Progenitor cell of endocrine pancreas (in vitro differentiated cells): Measurements from ENCODE around the gene TAS1R2. TPM values are rescaled to one million over a fixed set of nuclear protein-coding genes. Genes with fewer than 3 reads are reported as not detected.

ENCODE experiments used
- DNase-seq: peaks from one replicate; pipeline ENCODE4 v3.0.0; 2021; ENCODE audit warnings: low spot score; ENCODE audit not compliant: unreplicated experiment
- H3K27ac Mint-ChIP-seq: 2 replicates; pipeline ENCODE4 v1.8.0; 2021; ENCODE audit warnings: mild to moderate bottlenecking, moderate library complexity, mixed read lengths
- H3K27me3 Mint-ChIP-seq: 2 replicates; pipeline ENCODE4 v1.8.0; 2021; ENCODE audit warnings: mixed read lengths
- H3K36me3 Mint-ChIP-seq: 2 replicates; pipeline ENCODE4 v1.8.0; 2022; ENCODE audit warnings: mixed read lengths; ENCODE audit not compliant: insufficient read depth
- H3K4me1 Mint-ChIP-seq: 2 replicates; pipeline ENCODE4 v1.8.0; 2021; ENCODE audit warnings: low read depth, mixed read lengths
- H3K4me3 Mint-ChIP-seq: 2 replicates; pipeline ENCODE4 v1.8.0; 2021; ENCODE audit warnings: low read depth, mild to moderate bottlenecking, moderate library complexity, mixed read lengths
- H3K9me3 Mint-ChIP-seq: 2 replicates; pipeline ENCODE4 v1.8.0; 2021; ENCODE audit warnings: low read depth, mixed read lengths
- total RNA-seq: library from RNA; stranded (reverse); gene quantifications from 2 replicates; pipeline ENCODE4 v1.2.1, GENCODE V29; 2021
- TF ChIP-seq, protein P1 (sequence below): fragments of 200-600 bp; sonication (generic); IDR thresholded peaks from one replicate; pipeline ENCODE4 v1.5.0; 2021; ENCODE audit warnings: antibody characterized with exemption, mild to moderate bottlenecking; ENCODE audit not compliant: unreplicated experiment

TAS1R2 gene
- total RNA-seq, 1 donor from 2014 or later: not detected

- DNase-seq: no peak
- no peak overlapping the region for H3K27ac Mint-ChIP-seq
- peaks cover 9% of the 10 kb centered on the region for H3K36me3 Mint-ChIP-seq
- TF ChIP-seq, protein P1, sequence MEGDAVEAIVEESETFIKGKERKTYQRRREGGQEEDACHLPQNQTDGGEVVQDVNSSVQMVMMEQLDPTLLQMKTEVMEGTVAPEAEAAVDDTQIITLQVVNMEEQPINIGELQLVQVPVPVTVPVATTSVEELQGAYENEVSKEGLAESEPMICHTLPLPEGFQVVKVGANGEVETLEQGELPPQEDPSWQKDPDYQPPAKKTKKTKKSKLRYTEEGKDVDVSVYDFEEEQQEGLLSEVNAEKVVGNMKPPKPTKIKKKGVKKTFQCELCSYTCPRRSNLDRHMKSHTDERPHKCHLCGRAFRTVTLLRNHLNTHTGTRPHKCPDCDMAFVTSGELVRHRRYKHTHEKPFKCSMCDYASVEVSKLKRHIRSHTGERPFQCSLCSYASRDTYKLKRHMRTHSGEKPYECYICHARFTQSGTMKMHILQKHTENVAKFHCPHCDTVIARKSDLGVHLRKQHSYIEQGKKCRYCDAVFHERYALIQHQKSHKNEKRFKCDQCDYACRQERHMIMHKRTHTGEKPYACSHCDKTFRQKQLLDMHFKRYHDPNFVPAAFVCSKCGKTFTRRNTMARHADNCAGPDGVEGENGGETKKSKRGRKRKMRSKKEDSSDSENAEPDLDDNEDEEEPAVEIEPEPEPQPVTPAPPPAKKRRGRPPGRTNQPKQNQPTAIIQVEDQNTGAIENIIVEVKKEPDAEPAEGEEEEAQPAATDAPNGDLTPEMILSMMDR: no peak
- H3K9me3 Mint-ChIP-seq: no peaks in the 10 kb centered on the region
- H3K4me3 Mint-ChIP-seq: no peak overlapping the region
- no peaks in the 10 kb centered on the region for H3K4me1 Mint-ChIP-seq
- H3K27me3 Mint-ChIP-seq: no peaks in the 10 kb centered on the region
Measured at GRCh38 chr1:18881164-18881563, 21.7 kb upstream of the TAS1R2 start.

DNA sequence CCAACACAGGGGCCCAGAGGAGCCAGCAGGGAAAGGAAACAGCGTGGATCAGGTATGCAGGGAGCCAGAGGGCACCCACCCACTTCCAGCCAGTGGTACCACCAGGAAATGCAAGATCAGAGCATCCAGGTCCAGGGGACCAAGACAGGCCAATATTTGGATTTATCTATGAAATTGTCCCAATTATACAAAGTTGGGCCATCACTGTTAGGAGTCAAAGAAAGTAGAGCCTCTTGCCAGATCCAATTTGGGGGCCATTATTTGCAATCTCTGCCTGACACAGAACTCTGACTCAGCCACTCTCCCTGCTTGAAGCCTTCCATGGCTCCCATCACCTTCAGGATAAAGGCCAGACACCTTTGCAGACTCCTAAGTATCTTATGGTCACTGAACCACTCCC is 21.1 kb upstream of the TAS1R2 start:
- Mint-ChIP-seq H3K36me3 (peaks cover 9% of the 10 kb centered on the region), H3K4me1 (no peaks in the 10 kb centered on the region), H3K9me3 (no peaks in the 10 kb centered on the region), H3K4me3 (no peak overlapping the region), H3K27ac (no peak overlapping the region), H3K27me3 (no peaks in the 10 kb centered on the region)
- DNase-seq: no peak
- TF ChIP-seq, protein P1: no peak

DNA sequence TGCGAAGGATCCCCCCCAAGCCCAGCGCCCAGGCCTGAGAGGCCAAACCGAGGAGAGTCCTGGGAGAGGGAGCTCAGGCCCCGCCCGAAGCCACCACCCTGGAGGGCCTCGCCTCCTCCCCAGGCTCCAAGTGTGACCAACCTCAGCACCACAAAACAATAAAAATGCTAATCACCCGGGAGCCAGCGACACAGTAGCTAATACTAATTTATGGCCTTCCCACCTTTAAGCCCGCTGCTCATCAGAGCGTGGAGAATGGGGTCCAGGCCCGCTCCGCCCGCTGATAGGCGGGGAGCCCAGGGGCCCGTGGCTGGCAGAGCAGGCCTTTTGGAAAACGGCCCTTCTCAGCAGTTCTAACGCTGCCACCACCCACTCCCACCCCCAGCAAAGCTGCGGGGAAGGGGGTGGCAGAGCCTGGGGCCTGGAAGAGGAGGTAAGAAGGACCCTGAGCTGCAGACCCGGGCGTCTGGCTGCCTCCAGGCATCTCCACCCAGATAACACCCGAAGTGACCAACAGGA is 20.4 kb upstream of the TAS1R2 start:
- TF ChIP-seq, protein P1: no peak
- Mint-ChIP-seq H3K9me3 (no peaks in the 10 kb centered on the region), H3K4me3 (no peak overlapping the region), H3K36me3 (peaks cover 9% of the 10 kb centered on the region), H3K27ac (no peak overlapping the region), H3K4me1 (no peaks in the 10 kb centered on the region), H3K27me3 (no peaks in the 10 kb centered on the region)
- no peak for DNase-seq

GRCh38 chr1:18879215-18879790 is 19.8 kb upstream of the TAS1R2 start:
- no peak for DNase-seq
- peaks cover 9% of the 10 kb centered on the region for H3K36me3 Mint-ChIP-seq
- H3K27me3 Mint-ChIP-seq: no peaks in the 10 kb centered on the region
- H3K27ac Mint-ChIP-seq: no peak overlapping the region
- no peak overlapping the region for H3K4me3 Mint-ChIP-seq
- no peaks in the 10 kb centered on the region for H3K4me1 Mint-ChIP-seq
- TF ChIP-seq, protein P1: no peak
- H3K9me3 Mint-ChIP-seq: no peaks in the 10 kb centered on the region

DNA sequence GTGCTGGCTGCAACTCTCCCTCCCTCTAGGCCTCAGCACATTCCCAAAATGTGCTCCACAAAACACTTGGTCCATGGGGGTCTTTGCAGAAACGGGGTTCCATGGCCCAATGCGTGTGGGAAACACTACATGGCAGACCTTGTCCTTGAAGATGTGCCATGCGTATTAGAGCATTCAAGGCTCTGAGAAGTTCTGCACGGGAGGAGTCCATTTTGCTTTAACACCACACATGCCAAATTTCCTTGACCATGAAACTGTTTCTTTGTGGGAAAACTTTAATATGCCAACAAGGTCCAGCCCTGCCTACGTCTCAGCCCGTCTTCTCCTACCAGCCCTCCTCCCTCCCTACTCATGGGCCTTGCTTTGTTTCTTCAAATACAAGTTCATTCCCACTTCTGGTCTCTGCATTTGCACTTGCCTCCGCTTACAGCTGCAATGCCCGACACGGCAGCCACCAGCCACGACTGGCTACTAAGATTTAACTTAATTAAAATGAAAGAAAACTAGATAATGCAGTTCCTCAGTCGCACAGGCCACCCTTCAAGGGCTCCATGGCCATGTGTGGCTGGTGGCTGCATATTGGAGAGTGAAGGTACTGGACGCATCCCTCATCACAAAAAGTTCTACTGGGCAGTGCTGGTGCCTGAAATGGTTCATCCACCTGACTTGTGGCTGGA is 19.2 kb upstream of the TAS1R2 start:
- Mint-ChIP-seq H3K4me3 (no peak overlapping the region), H3K36me3 (peaks cover 9% of the 10 kb centered on the region), H3K27ac (no peak overlapping the region), H3K9me3 (no peaks in the 10 kb centered on the region), H3K27me3 (no peaks in the 10 kb centered on the region), H3K4me1 (no peaks in the 10 kb centered on the region)
- no peak for DNase-seq
- TF ChIP-seq, protein P1: no peak
